HFF-Myc (cell line): Measurements from ENCODE around the gene CCDC90B.
"Not testable (repeated sequence)": the region's sequence is repeated elsewhere in the genome, so short reads cannot be mapped to it uniquely, and the experiment has no call there.

Experiments
- DNase-seq: peaks from one replicate; pipeline ENCODE4 v3.0.0-alpha.2; 2011; ENCODE audit warnings: low read depth; ENCODE audit errors: extremely low read depth
- H3K4me3 ChIP-seq: replicated peaks from 2 replicates; pipeline ENCODE4 v1.5.1; 2011; ENCODE audit warnings: low read depth, mild to moderate bottlenecking, control low read depth, low read length
- TF ChIP-seq, protein P1 (sequence below): IDR thresholded peaks from 2 replicates; pipeline ENCODE4 v1.5.1; 2012; ENCODE audit warnings: mild to moderate bottlenecking, low read depth, low read length, control low read depth; ENCODE audit errors: missing control alignments

CCDC90B gene

DNA sequence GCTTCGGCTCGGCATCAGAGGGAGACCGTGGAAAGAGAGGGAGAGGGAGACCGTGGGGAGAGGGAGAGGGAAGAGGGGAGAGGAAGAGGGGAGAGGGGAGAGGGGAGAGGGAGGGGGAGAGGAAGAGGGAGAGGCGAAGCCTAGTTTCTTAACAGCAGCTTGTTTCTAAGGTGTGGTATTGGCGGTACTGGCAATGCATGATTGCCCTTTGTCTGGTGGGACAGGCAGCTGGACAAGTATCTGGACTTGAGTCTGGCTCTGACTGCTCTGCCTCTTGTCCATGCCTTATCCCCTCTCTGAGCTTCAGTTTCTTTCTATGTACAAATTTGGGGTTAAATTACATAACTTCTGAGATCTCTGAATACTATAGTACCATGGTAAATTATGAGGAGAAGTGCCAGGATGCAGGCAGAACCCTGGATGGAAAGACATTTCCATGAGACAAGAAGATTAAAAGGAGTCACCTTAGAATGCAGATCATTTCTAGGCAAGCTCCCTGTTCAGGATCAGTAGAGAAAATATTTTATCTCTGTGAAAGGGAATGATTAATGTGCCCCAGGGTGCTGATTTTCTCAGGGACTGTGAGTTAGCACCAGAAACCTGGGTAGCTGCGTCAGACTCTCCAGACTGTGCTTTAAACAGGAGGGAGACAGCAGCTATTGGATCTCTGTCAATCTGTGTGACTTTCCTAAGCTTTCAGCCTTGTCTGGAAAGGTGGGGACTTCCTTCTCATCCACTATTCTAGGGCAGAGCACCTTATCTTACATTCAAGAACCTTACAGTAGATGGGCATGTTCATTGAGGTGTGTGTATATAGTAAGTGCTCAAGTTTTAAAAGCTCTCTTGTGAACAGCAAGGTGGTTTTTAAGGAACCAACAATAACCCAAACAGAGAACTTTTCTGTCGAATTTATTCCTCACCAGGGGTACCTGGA lies 31.9 kb upstream of the CCDC90B start:
- DNase-seq = no peak

DNA sequence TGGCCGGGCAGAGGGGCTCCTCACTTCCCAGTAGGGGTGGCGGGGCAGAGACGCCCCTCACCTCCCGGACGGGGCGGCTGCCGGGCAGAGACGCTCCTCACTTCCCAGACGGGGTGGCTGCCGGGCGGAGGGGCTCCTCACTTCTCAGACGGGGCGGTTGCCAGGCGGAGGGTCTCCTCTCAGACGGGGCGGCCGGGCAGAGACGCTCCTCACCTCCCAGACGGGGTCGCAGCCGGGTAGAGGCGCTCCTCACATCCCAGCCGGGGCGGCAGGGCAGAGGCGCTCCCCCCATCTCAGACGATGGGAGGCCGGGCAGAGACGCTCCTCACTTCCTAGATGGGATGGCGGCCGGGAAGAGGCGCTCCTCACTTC lies 30.7 kb upstream of the CCDC90B start:
- DNase-seq, H3K4me3 ChIP-seq: not testable (repeated sequence)

More for the DNA sequence above, 31.9 kb upstream of the CCDC90B start:
- TF ChIP-seq, protein P1, sequence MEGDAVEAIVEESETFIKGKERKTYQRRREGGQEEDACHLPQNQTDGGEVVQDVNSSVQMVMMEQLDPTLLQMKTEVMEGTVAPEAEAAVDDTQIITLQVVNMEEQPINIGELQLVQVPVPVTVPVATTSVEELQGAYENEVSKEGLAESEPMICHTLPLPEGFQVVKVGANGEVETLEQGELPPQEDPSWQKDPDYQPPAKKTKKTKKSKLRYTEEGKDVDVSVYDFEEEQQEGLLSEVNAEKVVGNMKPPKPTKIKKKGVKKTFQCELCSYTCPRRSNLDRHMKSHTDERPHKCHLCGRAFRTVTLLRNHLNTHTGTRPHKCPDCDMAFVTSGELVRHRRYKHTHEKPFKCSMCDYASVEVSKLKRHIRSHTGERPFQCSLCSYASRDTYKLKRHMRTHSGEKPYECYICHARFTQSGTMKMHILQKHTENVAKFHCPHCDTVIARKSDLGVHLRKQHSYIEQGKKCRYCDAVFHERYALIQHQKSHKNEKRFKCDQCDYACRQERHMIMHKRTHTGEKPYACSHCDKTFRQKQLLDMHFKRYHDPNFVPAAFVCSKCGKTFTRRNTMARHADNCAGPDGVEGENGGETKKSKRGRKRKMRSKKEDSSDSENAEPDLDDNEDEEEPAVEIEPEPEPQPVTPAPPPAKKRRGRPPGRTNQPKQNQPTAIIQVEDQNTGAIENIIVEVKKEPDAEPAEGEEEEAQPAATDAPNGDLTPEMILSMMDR = no peak
- H3K4me3 ChIP-seq = no peak overlapping the region

DNA sequence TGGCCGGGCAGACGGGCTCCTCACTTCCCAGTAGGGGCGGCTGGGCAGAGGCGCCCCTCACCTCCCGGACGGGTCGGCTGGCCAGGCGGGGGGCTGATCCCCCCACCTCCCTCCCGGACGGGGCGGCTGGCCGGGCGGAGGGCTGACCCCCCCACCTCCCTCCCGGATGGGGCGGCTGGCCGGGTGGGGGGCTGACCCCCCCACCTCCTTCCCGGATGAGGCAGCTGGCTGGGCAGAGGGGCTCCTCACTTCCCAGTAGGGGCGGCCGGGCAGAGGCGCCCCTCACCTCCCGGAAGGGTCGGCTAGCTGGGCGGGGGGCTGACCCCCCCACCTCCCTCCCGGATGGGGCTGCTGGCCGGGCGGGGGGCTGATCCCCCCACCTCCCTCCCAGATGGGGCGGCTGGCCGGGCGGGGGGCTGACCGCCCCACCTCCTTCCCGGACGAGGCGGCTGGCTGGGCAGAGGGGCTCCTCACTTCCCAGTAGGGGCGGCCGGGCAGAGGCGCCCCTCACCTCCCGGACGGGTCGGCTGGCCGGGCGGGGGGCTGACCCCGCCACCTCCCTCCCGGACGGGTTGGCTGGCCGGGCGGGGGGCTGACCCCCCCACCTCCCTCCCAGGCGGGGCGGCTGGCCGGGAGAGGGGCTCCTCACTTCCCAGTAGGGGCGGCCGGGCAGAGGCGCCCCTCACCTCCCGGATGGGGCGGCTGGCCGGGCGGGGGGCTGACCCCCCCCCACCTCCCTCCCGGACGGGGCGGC lies 30.2 kb upstream of the CCDC90B start:
- not testable (repeated sequence) for H3K4me3 ChIP-seq, DNase-seq

DNA sequence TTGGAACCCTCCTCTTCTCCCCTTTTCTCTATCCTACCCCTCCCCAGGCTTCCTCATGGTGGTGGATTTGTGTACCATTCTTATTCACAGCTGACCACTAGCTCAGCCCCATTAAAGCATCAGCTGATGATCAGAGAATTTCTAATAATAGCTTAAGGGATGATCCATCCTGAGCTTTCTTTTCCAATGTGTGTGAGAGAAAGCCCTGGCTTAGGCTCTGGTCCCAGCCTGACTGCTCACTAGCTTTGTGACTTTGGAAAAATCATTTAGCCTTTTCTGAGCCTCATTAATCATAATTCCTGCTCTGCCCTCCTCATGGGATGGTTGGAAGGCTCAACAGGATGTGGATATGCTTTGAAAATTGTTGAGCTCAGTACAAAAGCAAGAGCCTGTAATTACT lies 26.3 kb upstream of the CCDC90B start:
- H3K4me3 ChIP-seq = no peak overlapping the region
- no peak for DNase-seq
- TF ChIP-seq, protein P1 = no peak

DNA sequence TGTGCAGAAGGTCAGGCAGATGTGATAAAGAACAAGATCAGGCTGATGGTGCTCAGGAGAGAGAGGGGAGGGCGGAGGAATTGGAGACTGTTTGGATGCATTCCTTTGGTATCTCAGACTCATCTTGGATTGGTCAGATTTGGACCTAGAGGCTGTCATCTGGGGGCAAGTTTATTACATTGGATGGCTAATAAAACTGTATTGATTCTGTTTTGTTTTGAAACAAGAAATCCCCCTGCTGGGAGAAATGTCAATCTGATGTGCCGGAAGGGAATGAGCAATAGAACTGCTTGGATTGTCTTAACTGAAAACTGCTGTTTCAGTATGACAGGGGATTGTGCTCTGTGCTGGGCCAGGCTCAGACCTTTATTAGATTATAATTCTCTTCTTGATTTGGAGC lies 25.5 kb upstream of the CCDC90B start:
- no peak for DNase-seq
- TF ChIP-seq, protein P1 = no peak
- H3K4me3 ChIP-seq = no peak overlapping the region

DNA sequence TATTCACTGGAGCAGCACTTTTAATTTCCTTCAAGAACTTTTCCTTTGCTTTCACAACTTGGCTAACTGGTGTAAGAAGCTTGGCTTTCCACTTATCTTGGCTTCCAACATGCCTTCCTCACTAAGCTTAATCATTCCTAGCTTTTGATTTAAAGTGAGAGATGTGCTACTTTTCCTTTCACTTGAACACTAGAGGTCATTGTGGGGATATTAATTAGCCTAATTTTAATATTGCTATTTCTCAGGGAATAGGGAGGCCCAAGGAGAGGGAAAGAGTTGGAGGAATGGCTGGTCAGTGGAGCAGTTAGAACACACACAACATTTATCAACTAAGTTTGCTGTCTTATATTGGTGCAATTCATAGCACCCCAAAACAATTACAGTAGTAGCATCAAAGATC lies 24.6 kb upstream of the CCDC90B start:
- no peak for DNase-seq

DNA sequence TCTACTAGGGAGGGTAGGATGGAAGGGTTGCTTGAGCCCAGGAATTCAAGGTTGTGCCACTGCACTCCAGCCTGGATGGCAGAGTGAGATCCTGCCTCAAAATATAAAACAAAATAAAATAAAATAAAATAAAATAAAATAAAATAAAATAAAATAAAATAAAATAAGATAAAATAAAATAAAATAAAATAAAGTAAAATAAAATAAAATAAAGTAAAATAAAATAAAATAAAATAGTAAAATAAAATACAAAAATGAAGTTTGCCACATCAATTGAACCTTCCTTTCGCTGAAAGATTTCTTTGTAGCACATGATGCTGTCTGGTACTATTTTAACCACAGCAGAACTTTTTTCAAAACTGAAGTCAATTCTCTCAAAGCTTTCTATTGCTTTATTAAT lies 22.4 kb upstream of the CCDC90B start:
- H3K4me3 ChIP-seq, DNase-seq: not testable (repeated sequence)

More for the DNA sequence above, 24.6 kb upstream of the CCDC90B start:
- TF ChIP-seq, protein P1 = no peak
- no peak overlapping the region for H3K4me3 ChIP-seq

DNA sequence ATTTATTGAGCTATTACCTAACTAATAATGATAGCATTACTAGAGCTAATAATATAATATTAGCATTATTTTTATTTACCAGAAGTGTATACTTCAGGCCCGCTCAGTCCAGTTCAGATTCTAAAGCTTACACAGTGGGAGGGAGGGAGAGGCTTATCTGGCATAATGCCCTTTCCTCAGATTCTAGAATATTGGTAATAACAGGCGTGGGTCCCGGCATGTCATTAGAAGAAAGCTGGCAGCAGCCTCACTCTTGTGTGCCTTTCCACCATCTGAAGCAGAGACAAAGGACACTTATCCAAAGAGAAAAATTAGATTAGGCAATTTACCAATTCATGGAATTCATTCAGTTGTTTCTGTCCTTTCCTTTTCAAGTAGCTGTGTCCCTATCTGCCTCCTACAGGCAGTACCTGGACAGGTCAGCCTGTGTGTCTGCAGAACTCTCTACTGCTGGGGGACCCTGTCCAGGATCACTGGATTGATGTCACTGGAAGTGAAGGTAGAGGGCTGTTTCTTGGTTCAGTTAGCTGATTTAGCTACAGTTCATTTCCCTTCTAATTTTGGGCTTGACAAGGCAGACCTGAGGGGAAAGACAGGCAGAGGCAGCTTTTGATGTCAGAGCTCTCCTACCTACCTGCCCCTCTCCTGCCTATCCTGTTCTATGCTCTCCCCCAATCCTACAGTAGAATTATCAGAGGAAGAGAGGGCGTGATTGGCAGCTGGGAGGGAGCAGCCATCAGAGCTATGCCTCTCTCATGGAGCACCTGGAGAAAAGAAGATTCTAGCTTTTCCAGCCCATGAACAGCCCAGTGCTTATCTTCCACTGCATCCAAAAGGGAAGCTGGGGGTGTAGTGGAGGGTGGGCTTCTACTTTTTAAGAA lies 20.3 kb upstream of the CCDC90B start:
- TF ChIP-seq, protein P1 = no peak
- no peak for DNase-seq
- H3K4me3 ChIP-seq = no peak overlapping the region
